LNCaP clone FGC (cell line): Measurements from ENCODE around the gene SP100.

Experiments
- DNase-seq: peaks from one replicate; pipeline ENCODE4 v3.0.0-alpha.2; 2011; ENCODE audit warnings: low read depth
- H3K4me3 ChIP-seq: 2 replicates; pipeline ENCODE4 v1.5.1; 2011; ENCODE audit warnings: mild to moderate bottlenecking, low read depth, low read length, control low read depth
- TF ChIP-seq, protein P1 (sequence below): IDR thresholded peaks from 2 replicates; pipeline ENCODE4 v1.5.1; 2012; ENCODE audit warnings: mild to moderate bottlenecking; ENCODE audit not compliant: control insufficient read depth, insufficient read depth; ENCODE audit errors: extremely low read depth

The SP100 gene

GRCh38 chr2:230592775-230593174 lies 176.8 kb downstream of the SP100 start:
- TF ChIP-seq, protein P1, sequence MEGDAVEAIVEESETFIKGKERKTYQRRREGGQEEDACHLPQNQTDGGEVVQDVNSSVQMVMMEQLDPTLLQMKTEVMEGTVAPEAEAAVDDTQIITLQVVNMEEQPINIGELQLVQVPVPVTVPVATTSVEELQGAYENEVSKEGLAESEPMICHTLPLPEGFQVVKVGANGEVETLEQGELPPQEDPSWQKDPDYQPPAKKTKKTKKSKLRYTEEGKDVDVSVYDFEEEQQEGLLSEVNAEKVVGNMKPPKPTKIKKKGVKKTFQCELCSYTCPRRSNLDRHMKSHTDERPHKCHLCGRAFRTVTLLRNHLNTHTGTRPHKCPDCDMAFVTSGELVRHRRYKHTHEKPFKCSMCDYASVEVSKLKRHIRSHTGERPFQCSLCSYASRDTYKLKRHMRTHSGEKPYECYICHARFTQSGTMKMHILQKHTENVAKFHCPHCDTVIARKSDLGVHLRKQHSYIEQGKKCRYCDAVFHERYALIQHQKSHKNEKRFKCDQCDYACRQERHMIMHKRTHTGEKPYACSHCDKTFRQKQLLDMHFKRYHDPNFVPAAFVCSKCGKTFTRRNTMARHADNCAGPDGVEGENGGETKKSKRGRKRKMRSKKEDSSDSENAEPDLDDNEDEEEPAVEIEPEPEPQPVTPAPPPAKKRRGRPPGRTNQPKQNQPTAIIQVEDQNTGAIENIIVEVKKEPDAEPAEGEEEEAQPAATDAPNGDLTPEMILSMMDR = no peak
- no peak overlapping the region for H3K4me3 ChIP-seq

More at GRCh38 chr2:230592775-230593174, 176.8 kb downstream of the SP100 start:
- DNase-seq = no peak
